ENCODE results near the gene RBBP9. TPM values are rescaled to one million over a fixed set of nuclear protein-coding genes. Genes with fewer than 3 reads are reported as not detected.

The RBBP9 gene
- total and polyA plus RNA-seq, 2 of the 4 experiments (the other 2 are of a cell fraction), result 4.8 to 31.4 TPM

DNA sequence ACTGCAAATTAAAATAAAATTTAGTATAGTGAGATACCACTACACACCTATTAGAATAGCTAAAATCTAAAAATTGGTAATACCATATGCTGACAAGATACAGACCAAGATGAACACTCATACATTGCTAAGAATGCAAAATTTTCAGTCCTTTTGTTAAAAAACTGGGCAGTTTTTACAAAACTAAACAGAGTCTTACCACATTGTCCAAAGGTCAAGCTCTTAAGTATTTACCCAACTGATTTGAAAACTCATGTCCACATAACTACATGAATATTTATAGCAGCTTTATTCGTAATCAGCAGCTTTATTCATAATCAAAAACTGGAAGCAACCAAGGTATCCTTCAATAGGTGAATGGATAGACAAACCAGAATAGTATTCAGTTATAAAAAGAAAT, 19.8 kb downstream of the RBBP9 start:
- no CpG with 5 or more reads among the region's 1 CpG for WGBS, 2 experiments (ENCODE audit: extremely low coverage in 2 of 2, insufficient read length in 1 of 2)
- Histone ChIP-seq H3K9ac (ENCODE audit: low read depth, low read length) (no peak overlapping the region), H3K4me3 (ENCODE audit: insufficient read depth, low read depth, low read length) (no peak overlapping the region), H3K4ac (ENCODE audit: low read depth, low read length) (no peak overlapping the region), H3K9me3 (ENCODE audit: control insufficient read depth, insufficient read depth, low read length) (no peaks in the 10 kb centered on the region), H3K27ac (ENCODE audit: insufficient read depth, low read length) (no peak overlapping the region), H3K18ac (ENCODE audit: low read depth, low read length) (no peak overlapping the region), H2BK15ac (ENCODE audit: low read depth, low read length) (no peak overlapping the region), H3K14ac (replicated peaks; ENCODE audit: low read depth, low read length) (no peak overlapping the region), H2AK9ac (replicated peaks; ENCODE audit: low read depth, low read length, poor library complexity) (no peak overlapping the region), H3K4me2 (ENCODE audit: low read depth, low read length) (no peak overlapping the region), H3K9me1 (ENCODE audit: insufficient read depth, low read length) (no peaks in the 10 kb centered on the region), H2BK20ac (ENCODE audit: low read depth, low read length) (no peak overlapping the region), H3K23ac (ENCODE audit: low read depth, low read length) (no peak overlapping the region), H3K27me3 (ENCODE audit: control insufficient read depth, insufficient read depth, low read length) (no peaks in the 10 kb centered on the region), H3K79me1 (ENCODE audit: low read depth in 1 of 2, low read length in 2 of 2) (no peaks in the 10 kb centered on the region), H3K36me3 (ENCODE audit: control insufficient read depth, insufficient read depth, low read length) (peaks cover 15% of the 10 kb centered on the region), H2BK5ac (ENCODE audit: low read depth, low read length, poor library complexity, severe bottlenecking) (no peak overlapping the region), H4K20me1 (ENCODE audit: insufficient read depth, low read length) (no peaks in the 10 kb centered on the region), H2AFZ (replicated peaks; ENCODE audit: low read length, poor library complexity) (no peak overlapping the region), H4K5ac (ENCODE audit: low read depth, low read length) (no peak overlapping the region), H3K4me1 (ENCODE audit: control insufficient read depth, insufficient read depth, low read length) (no peaks in the 10 kb centered on the region), H2BK120ac (ENCODE audit: low read depth, low read length) (no peak overlapping the region), H2AK5ac (ENCODE audit: low read depth, low read length) (no peak overlapping the region), H3K56ac (ENCODE audit: extremely low read depth, insufficient read depth, low read length) (no peak overlapping the region), H4K91ac (ENCODE audit: insufficient read depth, low read depth, low read length) (no peak overlapping the region), H4K8ac (ENCODE audit: low read depth in 2 of 2, low read length in 2 of 2) (no peak overlapping the region)
- in situ Hi-C loops (cut with MboI; ENCODE audit: low sequenced_read_pairs), result no loop called here
- no TSS peak for BruUV-seq (replicated peaks)
- ChIA-PET CTCF (no interaction called here), POLR2A (ENCODE audit: unreplicated experiment) (no interaction called here)
- TF ChIP-seq CEBPB (IDR thresholded peaks at IDR 0.05; ENCODE audit: low read depth, low read length) (no peak), RFX5 (IDR thresholded peaks at IDR 0.05; ENCODE audit: low read depth, low read length) (no peak), NFE2L2 (IDR thresholded peaks at IDR 0.05; ENCODE audit: low read depth, low read length) (no peak), MAFK (IDR thresholded peaks at IDR 0.05; ENCODE audit: low read depth, low read length) (no peak), SMC3 (IDR thresholded peaks at IDR 0.05; ENCODE audit: low read depth, low read length) (no peak), BHLHE40 (IDR thresholded peaks at IDR 0.05; ENCODE audit: low read depth, low read length) (no peak), MAZ (IDR thresholded peaks at IDR 0.05; ENCODE audit: borderline replicate concordance, low read depth, low read length) (no peak), CHD1 (IDR thresholded peaks at IDR 0.05; ENCODE audit: low read depth, low read length) (no peak), RCOR1 (IDR thresholded peaks at IDR 0.05; ENCODE audit: insufficient replicate concordance, low read length) (no peak), RAD21 (IDR thresholded peaks at IDR 0.05; ENCODE audit: low read length) (no peak), POLR2A (IDR thresholded peaks at IDR 0.05; ENCODE audit: low read depth, low read length) (no peak)
- TF ChIP-seq, protein P1, sequence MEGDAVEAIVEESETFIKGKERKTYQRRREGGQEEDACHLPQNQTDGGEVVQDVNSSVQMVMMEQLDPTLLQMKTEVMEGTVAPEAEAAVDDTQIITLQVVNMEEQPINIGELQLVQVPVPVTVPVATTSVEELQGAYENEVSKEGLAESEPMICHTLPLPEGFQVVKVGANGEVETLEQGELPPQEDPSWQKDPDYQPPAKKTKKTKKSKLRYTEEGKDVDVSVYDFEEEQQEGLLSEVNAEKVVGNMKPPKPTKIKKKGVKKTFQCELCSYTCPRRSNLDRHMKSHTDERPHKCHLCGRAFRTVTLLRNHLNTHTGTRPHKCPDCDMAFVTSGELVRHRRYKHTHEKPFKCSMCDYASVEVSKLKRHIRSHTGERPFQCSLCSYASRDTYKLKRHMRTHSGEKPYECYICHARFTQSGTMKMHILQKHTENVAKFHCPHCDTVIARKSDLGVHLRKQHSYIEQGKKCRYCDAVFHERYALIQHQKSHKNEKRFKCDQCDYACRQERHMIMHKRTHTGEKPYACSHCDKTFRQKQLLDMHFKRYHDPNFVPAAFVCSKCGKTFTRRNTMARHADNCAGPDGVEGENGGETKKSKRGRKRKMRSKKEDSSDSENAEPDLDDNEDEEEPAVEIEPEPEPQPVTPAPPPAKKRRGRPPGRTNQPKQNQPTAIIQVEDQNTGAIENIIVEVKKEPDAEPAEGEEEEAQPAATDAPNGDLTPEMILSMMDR (conservative IDR thresholded peaks at IDR 0.05; ENCODE audit: low read depth, low read length), result no peak
- TF ChIP-seq, protein P2, sequence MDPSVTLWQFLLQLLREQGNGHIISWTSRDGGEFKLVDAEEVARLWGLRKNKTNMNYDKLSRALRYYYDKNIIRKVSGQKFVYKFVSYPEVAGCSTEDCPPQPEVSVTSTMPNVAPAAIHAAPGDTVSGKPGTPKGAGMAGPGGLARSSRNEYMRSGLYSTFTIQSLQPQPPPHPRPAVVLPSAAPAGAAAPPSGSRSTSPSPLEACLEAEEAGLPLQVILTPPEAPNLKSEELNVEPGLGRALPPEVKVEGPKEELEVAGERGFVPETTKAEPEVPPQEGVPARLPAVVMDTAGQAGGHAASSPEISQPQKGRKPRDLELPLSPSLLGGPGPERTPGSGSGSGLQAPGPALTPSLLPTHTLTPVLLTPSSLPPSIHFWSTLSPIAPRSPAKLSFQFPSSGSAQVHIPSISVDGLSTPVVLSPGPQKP (IDR thresholded peaks at IDR 0.05; ENCODE audit: borderline replicate concordance, low read depth, low read length), result no peak
- TF ChIP-seq, protein P3, sequence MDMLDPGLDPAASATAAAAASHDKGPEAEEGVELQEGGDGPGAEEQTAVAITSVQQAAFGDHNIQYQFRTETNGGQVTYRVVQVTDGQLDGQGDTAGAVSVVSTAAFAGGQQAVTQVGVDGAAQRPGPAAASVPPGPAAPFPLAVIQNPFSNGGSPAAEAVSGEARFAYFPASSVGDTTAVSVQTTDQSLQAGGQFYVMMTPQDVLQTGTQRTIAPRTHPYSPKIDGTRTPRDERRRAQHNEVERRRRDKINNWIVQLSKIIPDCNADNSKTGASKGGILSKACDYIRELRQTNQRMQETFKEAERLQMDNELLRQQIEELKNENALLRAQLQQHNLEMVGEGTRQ (IDR thresholded peaks at IDR 0.05; ENCODE audit: low read depth, low read length), result no peak
- no peak for ATAC-seq (ENCODE audit: low read depth)
- intact Hi-C loops (cut with micrococcal nuclease), result loop anchor here (10.0 kb wide), 1 partner anchor 58 kb away; no protein-coding TSS in a partner anchor
- dilution Hi-C loops (cut with HindIII; ENCODE audit: low sequenced_read_pairs, unreplicated experiment), result no loop called here
- DNase-seq, result no peak
